ENCODE data around the gene ZNF841.
"Not testable (repeated sequence)": the region's sequence is repeated elsewhere in the genome, so short reads cannot be mapped to it uniquely, and the experiment has no call there.

The ZNF841 gene

DNA sequence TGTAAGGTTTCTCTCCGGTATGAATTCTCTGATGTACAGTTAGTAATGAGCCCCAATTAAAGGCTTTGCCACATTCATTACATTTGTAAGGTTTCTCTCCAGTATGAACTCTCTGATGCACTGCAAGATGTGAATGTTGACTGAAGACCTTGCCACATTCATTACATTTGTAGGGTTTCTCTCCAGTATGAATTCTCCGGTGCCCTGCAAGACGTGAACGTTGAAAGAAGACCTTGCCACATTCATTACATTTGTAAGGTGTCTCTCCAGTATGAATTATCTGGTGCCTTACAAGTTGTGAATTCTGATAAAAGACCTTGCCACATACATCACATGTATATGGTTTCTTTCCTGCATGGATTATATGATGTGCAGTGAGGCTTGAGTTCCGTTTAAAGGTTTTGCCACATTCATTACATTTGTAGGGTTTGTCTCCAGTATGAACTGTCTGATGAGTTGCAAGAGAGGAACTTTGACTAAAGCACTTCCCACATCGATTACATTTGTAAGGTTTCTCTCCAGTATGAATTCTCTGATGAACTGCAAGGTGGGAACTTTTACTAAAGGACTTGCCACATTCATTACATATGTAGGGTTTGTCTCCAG lies 29.2 kb downstream of the ZNF841 start:
- DNase-seq (ENCODE audit: low read depth) = no peak

DNA sequence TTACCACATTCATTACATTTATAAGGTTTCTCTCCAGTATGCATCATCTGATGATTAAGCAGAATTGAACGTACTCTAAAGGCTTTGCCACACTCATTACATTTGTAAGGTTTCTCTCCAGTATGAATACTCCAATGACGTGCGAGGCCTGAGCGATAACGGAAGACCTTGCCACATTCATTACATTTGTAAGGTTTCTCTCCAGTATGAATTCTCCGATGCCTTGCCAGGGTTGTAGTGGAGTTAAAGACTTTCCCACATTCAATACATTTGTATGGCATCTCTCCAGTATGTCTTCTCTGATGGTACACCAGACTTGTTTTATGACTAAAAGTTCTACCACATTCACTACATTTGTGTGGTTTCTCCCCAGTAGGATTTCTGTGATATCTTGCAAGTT lies 30.2 kb downstream of the ZNF841 start:
- DNase-seq (ENCODE audit: low read depth) = no peak

DNA sequence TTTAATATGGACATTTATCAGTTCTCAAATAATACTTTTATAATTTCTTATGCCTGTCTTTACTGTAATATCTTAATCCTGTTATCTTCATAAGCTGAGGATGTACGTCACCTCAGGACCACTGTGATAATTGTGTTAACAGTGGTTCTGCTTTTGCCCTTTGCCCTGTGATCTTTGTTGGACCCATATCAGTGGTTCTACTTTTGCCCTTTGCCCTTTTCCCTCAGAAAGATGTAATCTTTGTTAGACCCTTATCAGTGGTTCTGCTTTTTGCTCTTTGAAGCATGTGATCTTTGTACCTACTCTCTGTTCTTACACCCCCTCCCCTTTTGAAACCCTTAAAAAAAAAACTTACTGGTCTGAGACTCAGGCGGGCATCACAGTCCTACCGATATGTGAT lies 39.1 kb downstream of the ZNF841 start:
- not testable (repeated sequence) for DNase-seq (ENCODE audit: low read depth)

DNA sequence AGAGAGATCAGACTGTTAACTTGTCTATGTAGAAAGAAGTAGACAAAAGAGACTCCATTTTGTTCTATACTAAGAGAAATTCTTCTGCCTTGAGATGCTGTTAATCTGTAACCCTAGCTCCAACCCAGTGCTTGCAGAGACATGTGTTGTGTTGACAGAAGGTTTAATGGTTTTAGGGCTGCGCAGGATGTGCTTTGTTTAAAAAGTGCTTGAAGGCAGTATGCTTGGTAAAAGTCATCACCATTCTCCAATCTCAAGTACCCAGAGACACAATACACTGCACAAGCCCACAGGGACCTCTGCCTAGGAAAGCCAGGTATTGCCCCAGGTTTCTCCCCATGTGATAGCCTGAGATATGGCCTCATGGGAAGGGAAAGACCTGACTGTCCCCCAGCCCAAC lies 43.8 kb downstream of the ZNF841 start:
- DNase-seq (ENCODE audit: low read depth) = not testable (repeated sequence)

DNA sequence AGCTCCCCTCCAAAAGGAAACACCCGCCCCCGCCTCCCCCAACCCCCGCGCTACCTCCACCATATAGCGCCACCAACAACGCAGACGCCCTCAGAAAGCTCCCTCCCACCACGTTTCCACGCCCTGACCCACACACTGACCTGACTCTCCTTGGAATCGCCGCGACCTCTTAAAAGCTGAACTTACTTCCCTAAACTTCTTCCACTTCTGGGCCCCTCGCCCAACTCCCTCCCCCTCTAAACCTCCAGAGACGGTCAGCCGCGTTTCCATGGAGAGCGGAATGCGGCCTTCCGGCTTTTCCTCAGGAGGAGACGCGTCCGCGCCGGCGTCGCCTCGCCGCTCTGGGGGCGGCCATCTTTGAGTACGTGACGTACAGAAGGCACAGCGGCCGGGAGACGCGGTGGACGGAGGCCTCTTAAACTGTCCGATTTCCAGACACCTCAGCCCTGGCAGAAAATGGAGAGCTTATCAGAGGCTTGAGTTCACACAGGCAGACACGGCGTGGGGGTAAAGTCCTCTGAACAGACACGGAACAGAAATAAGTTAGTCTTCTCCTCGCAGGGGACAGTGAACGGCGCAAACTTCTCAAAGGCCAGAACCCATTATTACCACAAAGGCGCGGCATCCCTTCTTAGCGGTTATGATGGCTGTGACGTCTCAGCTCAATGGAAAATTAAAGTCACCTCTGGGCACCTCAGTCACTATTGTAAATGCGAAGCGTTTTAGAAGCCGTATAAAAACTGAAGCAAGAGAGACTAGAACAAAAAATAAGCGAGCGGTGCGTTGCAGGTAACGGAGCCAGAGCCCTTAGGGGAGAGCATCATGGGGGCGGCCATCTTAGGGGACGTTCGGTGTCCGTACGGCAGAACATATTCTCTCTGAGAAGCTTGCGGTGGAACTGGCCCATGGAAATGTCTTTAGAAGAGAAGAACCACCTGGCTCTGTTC lies 46.7 kb downstream of the ZNF841 start, which contains the start of gene ZNF432:
Gene ZNF432 (minus strand): TSS at position 284 of the 947 bp plus-strand sequence. CDS start 1,970 bp downstream, outside the sequence.
- peak; percentile 72 for DNase-seq (ENCODE audit: low read depth)

DNA sequence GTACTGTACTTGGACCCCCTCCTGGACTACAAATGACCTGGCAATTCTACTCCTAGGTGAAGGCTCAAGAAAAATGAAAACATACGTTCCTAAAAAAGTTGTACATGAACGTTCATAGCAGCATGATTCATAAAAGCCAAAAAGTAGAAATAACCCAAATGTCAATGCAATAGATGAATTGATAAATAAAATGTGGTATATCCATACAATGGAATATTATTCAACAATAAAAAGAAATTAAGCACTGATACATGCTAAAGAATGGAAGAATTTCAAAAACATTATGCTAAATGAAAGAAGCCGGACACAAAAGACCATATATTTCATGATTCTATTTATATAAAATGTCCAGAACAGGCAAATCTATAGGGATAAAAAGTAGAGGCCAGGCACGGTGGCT lies 56.4 kb downstream of the ZNF841 start:
- DNase-seq (ENCODE audit: low read depth) = no peak

DNA sequence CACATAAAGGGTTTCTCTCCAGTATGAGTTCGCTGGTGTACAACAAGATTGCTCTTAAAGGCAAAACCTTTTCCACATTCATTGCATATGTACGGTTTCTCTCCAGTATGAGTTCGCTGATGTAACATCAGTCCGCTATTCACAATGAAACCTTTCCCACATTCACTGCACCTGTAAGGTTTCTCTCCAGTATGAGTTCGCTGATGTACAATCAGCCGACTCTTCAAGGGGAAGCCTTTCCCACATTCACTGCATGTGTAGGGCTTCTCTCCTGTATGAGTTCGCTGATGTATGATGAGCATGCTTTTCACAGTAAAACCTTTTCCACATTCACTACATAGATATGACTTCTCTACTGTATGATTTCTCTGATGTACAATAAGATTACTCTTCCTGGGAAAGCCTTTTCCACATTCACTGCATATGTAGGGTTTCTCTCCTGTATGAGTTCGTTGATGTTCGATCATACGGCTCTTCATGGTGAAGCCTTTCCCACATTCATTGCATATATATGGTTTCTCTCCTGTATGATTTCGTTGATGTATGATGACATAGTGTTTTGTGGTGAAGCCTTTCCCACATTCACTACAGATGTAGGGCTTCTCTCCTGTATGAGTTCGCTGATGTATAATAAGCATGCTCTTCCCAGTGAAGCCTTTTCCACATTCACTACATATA lies 61.4 kb downstream of the ZNF841 start:
- DNase-seq (ENCODE audit: low read depth) = no peak

DNA sequence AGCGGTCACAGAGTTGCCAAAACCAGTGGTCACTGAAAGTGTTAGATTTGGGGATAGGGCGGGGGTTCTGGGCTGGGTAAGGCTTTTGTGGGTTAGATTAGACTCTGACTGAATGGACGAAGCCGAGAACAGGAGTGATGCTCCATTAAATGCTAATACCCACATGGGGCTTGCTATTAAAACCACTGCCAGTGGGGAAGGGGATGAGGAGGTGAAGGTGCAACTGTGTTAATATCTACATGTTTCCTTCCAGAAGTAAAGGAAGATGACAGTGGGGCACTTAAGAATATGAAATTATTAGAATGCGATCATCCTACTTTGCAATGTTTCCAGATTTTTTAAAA lies 66.8 kb downstream of the ZNF841 start:
- DNase-seq (ENCODE audit: low read depth) = no peak

DNA sequence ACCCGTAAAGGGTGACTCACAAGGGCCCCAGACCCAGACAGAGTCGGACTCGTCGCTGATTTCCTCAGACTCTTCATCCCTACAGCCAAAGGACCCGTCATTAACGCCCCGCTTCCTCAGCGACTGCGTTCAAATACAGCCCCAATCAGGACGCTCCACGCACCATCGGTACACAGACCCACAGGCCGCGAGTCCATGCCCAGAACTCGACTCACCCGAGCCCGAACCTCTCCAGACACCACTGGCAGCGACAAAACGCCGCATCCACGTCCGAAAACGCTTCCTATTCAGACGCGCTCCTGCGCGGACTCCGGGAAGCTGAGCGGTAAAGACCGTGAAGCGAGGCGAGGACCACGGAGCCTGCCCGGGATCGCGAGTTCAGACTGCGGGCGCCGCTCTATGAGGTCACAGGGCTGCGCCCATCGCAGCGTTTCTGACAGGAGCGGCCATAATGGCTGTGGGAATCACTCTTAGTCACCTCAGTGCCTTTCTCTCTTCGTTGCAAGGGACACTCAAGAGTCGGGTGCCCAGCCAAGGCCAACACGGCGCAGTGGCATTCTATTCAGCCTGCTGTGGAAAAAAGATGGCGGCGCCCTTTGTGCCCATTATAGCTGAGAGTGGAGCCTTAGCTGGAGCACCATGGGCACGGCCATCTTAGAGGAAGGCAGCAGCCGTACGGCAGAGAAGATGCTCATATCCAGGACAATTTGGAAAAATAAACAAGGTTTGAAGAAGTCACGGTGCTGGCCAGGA lies 67.4 kb downstream of the ZNF841 start, which contains the start of gene ZNF614:
Gene ZNF614 (minus strand): TSS at position 353 of the 753 bp plus-strand sequence. CDS start 2,634 bp downstream, outside the sequence.
- DNase-seq (ENCODE audit: low read depth) = peak; percentile 69

DNA sequence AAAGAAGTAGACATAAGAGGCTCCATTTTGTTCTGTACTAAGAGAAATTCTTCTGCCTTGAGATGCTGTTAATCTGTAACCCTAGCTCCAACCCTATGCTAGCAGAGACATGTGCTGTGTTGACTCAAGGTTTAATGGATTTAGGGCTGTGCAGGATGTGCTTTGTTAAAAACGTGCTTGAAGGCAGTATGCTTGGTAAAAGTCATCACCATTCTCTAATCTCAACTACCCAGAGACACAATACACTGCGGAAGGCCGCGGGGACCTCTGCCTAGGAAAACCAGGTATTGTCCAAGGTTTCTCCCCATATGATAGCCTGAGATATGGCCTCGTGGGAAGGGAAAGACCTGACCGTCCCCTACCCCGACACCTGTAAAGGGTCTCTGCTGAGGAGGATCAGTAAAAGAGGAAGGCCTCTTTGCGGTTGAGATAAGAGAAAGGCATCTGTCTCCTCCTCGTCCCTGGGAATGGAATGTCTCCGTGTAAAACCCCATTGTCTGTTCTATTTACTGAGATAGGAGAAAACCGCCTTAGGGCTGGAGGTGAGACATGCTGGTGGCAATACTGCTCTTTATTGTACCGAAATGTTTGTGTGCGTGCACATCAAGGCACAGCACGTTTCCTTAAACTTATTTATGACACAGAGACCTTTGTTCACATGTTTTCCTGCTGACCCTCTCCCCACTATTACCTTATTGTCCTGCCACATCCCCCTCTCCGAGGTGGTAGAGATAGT lies 69.1 kb downstream of the ZNF841 start:
- DNase-seq (ENCODE audit: low read depth) = not testable (repeated sequence)

DNA sequence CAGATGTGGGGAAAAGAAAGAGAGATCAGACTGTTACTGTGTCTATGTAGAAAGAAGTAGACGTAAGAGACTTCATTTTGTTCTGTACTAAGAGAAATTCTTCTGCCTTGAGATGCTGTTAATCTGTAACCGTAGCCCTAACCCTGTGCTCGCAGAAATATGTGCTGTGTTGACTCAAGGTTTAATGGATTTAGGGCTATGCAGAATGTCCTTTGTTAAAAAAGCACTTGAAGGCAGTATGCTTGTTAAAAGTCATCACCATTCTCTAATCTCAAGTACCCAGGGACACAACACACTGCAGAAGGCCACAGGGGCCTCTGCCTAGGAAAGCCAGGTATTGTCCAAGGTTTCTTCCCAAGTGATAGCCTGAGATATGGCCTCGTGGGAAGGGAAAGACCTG lies 71.1 kb downstream of the ZNF841 start:
- not testable (repeated sequence) for DNase-seq (ENCODE audit: low read depth)

DNA sequence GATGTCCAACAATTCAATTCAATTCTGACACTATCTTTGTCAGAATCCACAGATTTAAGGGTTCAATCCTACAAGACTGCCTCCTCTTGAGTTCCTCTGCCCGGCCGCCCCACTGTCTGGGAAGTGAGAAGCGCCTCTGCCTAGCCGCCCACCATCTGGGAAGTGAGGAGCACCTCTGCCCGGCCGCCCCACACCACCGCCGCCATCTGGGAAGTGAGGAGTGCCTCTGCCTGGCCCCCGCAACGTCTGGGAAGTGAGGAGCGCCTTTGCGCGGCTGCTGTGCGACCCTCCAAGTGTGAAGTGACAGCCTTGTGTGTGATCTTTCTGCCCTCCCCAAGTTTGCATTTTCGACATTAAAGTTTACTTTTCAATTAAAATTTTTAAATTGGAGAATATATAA lies 73.4 kb downstream of the ZNF841 start:
- DNase-seq (ENCODE audit: low read depth) = no peak

DNA sequence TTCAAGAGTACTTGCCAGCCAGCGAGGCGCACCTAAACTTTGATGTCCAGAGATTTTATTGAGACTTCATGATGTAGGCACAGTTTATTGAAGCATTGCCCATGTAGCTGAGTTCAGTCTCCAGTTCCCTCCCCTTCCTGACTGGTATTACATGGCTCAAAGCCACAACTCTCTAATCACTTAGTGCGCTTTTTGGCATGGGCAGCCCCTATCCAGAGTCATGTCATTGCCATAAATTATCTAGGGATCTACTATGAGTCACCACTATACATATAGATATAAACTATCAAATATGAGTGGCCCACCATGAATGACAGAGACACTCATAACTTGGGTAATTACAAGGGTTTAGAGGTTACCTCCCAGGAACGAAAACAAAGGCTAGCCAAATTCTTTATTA lies 75.1 kb downstream of the ZNF841 start:
- no peak for DNase-seq (ENCODE audit: low read depth)

Data from activated T-helper 9 cell treated with anti-CD3 and anti-CD28 coated beads, Interleukin-2, amount 50 U/mL, for 16 hours (primary cell).